PC-9 (cell line): ENCODE data around the gene TMEM109. TPM values are rescaled to one million over a fixed set of nuclear protein-coding genes. Genes with fewer than 3 reads are reported as not detected.

Source experiments
- BruUV-seq: library from RNA; stranded (reverse); fragments of 400-500 nt; replicated peaks from 2 replicates; lab custom pipeline; 2021; lab: Mats Ljungman, UMichigan
- CTCF ChIA-PET: fragments of 300-600 bp; sonication (Branson Sonifier 250); formaldehyde crosslinking; loops from one replicate; lab custom pipeline; 2022; ENCODE audit warnings: antibody characterized with exemption; lab: Charles Lee
- POLR2A ChIA-PET: fragments of 300-600 bp; sonication (Branson Sonifier 250); formaldehyde crosslinking; loops from one replicate; lab custom pipeline; 2022; ENCODE audit warnings: antibody characterized with exemption; ENCODE audit not compliant: unreplicated experiment; lab: Charles Lee
- DNase-seq, 2 experiments: peaks; one replicate each; pipeline versions ENCODE4 v3.0.0 to v3.0.0-alpha.2; 2015 to 2022; ENCODE audit warnings: mixed read lengths in 1 of 2
- H2AFZ ChIP-seq: fragments of 200-600 bp; sonication (generic); 2 replicates; pipeline ENCODE4 v1.8.1; 2017; ENCODE audit warnings: antibody characterized with exemption
- H3F3A ChIP-seq: fragments of 200-600 bp; sonication (generic); 2 replicates; pipeline ENCODE4 v1.8.1; 2017; ENCODE audit warnings: antibody characterized with exemption, mild to moderate bottlenecking, low read depth; ENCODE audit not compliant: insufficient read depth
- H3K27ac ChIP-seq: fragments of 200-600 bp; sonication (generic); 2 replicates; pipeline ENCODE4 v1.6.1; 2016; ENCODE audit warnings: mixed run types
- H3K27me3 ChIP-seq: fragments of 200-600 bp; sonication (generic); 2 replicates; pipeline ENCODE4 v1.6.1; 2016; ENCODE audit warnings: low read depth, mixed run types; ENCODE audit not compliant: insufficient read depth
- H3K36me3 ChIP-seq: fragments of 200-600 bp; sonication (generic); 2 replicates; pipeline ENCODE4 v1.6.1; 2016; ENCODE audit warnings: low read depth, mixed run types
- H3K4me1 ChIP-seq: fragments of 200-600 bp; sonication (generic); replicated peaks from 2 replicates; pipeline ENCODE4 v1.6.1; 2016; ENCODE audit warnings: mixed run types; ENCODE audit not compliant: insufficient read depth
- H3K4me2 ChIP-seq: fragments of 200-600 bp; sonication (generic); 2 replicates; pipeline ENCODE4 v1.6.1; 2017; ENCODE audit warnings: mixed run types
- H3K4me3 ChIP-seq: fragments of 200-600 bp; sonication (generic); 2 replicates; pipeline ENCODE4 v1.6.1; 2016; ENCODE audit warnings: mixed run types
- H3K79me2 ChIP-seq: fragments of 200-600 bp; sonication (generic); 2 replicates; pipeline ENCODE4 v1.6.1; 2017; ENCODE audit warnings: low read depth, mixed run types
- H3K9me2 ChIP-seq: fragments of 200-600 bp; sonication (generic); 2 replicates; pipeline ENCODE4 v1.8.1; 2017; ENCODE audit warnings: mild to moderate bottlenecking; ENCODE audit not compliant: insufficient read depth
- H3K9me3 ChIP-seq: fragments of 200-600 bp; sonication (generic); 2 replicates; pipeline ENCODE4 v1.8.1; 2016; ENCODE audit warnings: low read depth; ENCODE audit not compliant: insufficient read depth
- H4K20me1 ChIP-seq: fragments of 200-600 bp; sonication (generic); 2 replicates; pipeline ENCODE4 v1.8.1; 2017; ENCODE audit not compliant: insufficient read depth
- EZH2 ChIP-seq: fragments of 200-600 bp; sonication (generic); IDR thresholded peaks from 2 replicates; pipeline ENCODE4 v1.8.0; 2017; ENCODE audit warnings: antibody characterized with exemption, low read depth
- intact Hi-C: fragments of 100-400 bp; cut with micrococcal nuclease; formaldehyde crosslinking; loops from one replicate; pipeline ENCODE4 v1.10.0; 2022; ENCODE audit not compliant: unreplicated experiment
- total RNA-seq: library from RNA; stranded (reverse); gene quantifications from 2 replicates; pipeline ENCODE4 v1.2.3, GENCODE V29; 2021
- TF ChIP-seq, protein P1 (sequence below): fragments of 200-600 bp; sonication (generic); conservative IDR thresholded peaks from 2 replicates; pipeline ENCODE4 v1.6.1; 2017; ENCODE audit warnings: mixed run types, antibody characterized with exemption, mild to moderate bottlenecking, moderate library complexity

TMEM109 gene
- total RNA-seq, 1 experiment from 2014 or later = 105 TPM

DNA sequence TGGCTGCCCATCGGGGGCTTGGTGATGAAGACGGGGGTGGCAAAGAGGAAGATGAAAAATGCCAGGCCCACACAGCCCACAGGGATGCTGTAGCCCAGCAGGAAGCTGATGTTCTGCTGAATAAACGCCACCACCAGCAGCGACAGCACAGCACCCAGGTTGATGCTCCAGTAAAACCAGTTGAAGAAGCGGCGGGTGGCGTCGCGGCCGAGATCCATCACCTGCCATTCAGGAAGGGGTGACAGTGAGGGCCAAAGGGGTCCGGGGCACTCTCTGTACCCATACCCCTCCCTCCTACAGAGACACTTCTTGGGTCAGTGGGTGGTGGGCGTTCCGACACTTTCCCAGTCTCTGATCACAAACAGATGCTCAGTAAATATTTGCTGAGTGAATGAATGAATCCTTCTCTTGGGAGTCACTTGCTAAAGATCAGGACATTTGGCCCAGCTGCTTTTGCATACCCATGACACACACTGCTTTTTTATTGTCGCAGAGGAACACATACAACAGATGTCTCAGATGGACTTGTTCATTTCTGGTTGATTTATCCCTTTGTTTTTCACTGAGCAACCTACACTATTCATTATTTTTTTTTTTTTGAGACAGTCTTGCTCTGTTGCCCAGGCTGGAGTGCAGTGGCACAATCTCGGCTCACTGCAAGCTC is 32.8 kb downstream of the TMEM109 start:
- BruUV-seq = no TSS peak
- Histone ChIP-seq H3K36me3 (no peaks in the 10 kb centered on the region), H3K4me1 (peaks cover 21% of the 10 kb centered on the region), H3K79me2 (no peaks in the 10 kb centered on the region), H3K27ac (no peak overlapping the region), H3K4me3 (no peak overlapping the region), H3K9me3 (no peaks in the 10 kb centered on the region), H2AFZ (no peak overlapping the region), H3K4me2 (no peak overlapping the region), H3K9me2 (no peaks in the 10 kb centered on the region), H3K27me3 (no peaks in the 10 kb centered on the region), H4K20me1 (no peaks in the 10 kb centered on the region), H3F3A (peaks cover 21% of the 10 kb centered on the region)
- intact Hi-C loops = no loop called here
- ChIA-PET CTCF (no interaction called here), POLR2A (no interaction called here)
- no peak for DNase-seq
- no peak for TF ChIP-seq EZH2
- TF ChIP-seq, protein P1, sequence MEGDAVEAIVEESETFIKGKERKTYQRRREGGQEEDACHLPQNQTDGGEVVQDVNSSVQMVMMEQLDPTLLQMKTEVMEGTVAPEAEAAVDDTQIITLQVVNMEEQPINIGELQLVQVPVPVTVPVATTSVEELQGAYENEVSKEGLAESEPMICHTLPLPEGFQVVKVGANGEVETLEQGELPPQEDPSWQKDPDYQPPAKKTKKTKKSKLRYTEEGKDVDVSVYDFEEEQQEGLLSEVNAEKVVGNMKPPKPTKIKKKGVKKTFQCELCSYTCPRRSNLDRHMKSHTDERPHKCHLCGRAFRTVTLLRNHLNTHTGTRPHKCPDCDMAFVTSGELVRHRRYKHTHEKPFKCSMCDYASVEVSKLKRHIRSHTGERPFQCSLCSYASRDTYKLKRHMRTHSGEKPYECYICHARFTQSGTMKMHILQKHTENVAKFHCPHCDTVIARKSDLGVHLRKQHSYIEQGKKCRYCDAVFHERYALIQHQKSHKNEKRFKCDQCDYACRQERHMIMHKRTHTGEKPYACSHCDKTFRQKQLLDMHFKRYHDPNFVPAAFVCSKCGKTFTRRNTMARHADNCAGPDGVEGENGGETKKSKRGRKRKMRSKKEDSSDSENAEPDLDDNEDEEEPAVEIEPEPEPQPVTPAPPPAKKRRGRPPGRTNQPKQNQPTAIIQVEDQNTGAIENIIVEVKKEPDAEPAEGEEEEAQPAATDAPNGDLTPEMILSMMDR = no peak

GRCh38 chr11:60947700-60948099 is 33.7 kb downstream of the TMEM109 start:
- intact Hi-C loops = no loop called here
- ChIA-PET CTCF (no interaction called here), POLR2A (interaction anchor here (0.6 kb wide), 1 partner anchor 42 kb away, joined by 4 read pairs; no protein-coding TSS in a partner anchor)
- no peaks in the 10 kb centered on the region for H3K36me3 ChIP-seq
- H3K4me2 ChIP-seq = no peak overlapping the region
- no peaks in the 10 kb centered on the region for H4K20me1 ChIP-seq
- no peaks in the 10 kb centered on the region for H3K79me2 ChIP-seq
- H3F3A ChIP-seq = peaks cover 16% of the 10 kb centered on the region
- no peak overlapping the region for H3K27ac ChIP-seq
- H3K4me1 ChIP-seq = peaks cover 12% of the 10 kb centered on the region
- no peak overlapping the region for H2AFZ ChIP-seq
- TF ChIP-seq EZH2 = no peak
- TF ChIP-seq, protein P1 = no peak
- H3K9me2 ChIP-seq = no peaks in the 10 kb centered on the region
- DNase-seq = no peak
- no peaks in the 10 kb centered on the region for H3K9me3 ChIP-seq
- no TSS peak for BruUV-seq
- H3K4me3 ChIP-seq = no peak overlapping the region
- H3K27me3 ChIP-seq = no peaks in the 10 kb centered on the region

- intact Hi-C loops = no loop called here
- H3K79me2 ChIP-seq = no peaks in the 10 kb centered on the region
- no peaks in the 10 kb centered on the region for H3K9me3 ChIP-seq
- no peaks in the 10 kb centered on the region for H4K20me1 ChIP-seq
- no peak overlapping the region for H3K4me3 ChIP-seq
- H3F3A ChIP-seq = peaks cover 10% of the 10 kb centered on the region; the same call in 1 of the 2 replicates
- TF ChIP-seq EZH2 = no peak
- TF ChIP-seq, protein P1 = no peak
- no peaks in the 10 kb centered on the region for H3K36me3 ChIP-seq
- POLR2A ChIA-PET = interaction anchor here (0.6 kb wide), 1 partner anchor 42 kb away, joined by 4 read pairs; no protein-coding TSS in a partner anchor
- H3K4me1 ChIP-seq = peaks cover 6% of the 10 kb centered on the region
- no TSS peak for BruUV-seq
- H3K4me2 ChIP-seq = no peak overlapping the region
- H2AFZ ChIP-seq = no peak overlapping the region
- no peaks in the 10 kb centered on the region for H3K9me2 ChIP-seq
- DNase-seq = no peak
- no peaks in the 10 kb centered on the region for H3K27me3 ChIP-seq
- CTCF ChIA-PET = no interaction called here
- no peak overlapping the region for H3K27ac ChIP-seq
Observed at GRCh38 chr11:60948250-60948649, 34.3 kb downstream of the TMEM109 start.
